GM23248 (cell line): ENCODE results near the gene FAM162B.

Source experiments
- EZH2 ChIP-seq: fragments of 200-600 bp; sonication (generic); IDR thresholded peaks from 2 replicates; pipeline ENCODE4 v1.6.1; 2018; ENCODE audit warnings: antibody characterized with exemption, mild to moderate bottlenecking; ENCODE audit not compliant: insufficient read depth, poor library complexity, severe bottlenecking
- EZH2phosphoT487 ChIP-seq: fragments of 200-600 bp; sonication (generic); IDR thresholded peaks from 2 replicates; pipeline ENCODE4 v1.6.1; 2018; ENCODE audit warnings: antibody characterized with exemption, moderate library complexity, mild to moderate bottlenecking, low read depth; ENCODE audit not compliant: insufficient read depth

DNA sequence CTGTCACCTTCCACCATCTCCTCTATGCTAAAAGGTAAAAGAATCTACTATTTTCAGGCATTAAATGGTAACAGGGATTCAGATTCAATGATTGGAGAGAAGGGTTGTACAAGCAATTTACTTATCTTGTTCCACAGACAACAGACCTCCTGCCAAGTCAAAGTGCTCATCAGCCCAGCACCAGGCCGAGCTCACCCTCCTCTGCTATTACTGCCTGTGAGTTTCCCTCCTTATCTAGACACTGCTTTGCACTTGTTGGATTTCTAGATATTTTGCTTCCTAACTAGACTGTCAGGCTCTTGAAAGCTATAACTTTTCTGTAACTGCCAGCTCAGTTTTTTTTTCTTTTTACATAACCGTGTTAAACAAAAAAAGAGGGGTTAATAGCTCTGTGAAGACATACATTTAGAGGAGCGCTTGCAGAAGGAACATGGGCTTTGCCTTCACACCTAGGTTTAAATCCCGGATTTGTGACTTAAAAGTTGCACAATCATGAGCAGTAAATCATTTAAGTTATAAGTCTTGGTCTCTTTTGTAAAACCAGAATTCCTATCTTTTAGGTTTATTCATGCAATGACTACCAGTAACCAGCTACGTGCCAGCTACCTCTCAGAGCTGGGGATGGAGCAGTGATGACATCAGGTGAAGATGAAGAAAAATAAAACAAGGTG, 1.1 kb upstream of the FAM162B start:
- TF ChIP-seq EZH2 (no peak), EZH2phosphoT487 (no peak)
